ENCODE results near the gene TBC1D9B.

TBC1D9B gene

DNA sequence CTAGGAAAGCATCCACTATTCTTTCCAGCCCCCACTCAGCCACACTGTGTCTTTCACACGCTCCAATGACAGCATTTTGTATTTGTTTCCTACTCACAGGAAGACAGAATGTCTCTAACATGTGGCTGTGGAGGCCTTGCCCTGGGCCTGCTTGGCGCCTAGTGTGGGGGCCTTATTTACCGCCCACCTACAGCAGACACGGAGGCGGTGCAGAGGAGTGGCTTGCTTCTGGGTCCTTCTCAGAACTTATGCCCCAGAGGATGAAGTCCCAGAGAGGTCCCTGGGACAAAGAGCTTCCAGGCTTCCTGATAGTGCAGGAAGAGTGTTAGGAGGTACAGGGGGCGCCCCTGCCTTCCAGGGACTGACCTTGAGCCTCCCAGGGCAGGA is 40.6 kb downstream of the TBC1D9B start:
- H3K4me1 ChIP-seq (ENCODE audit: control insufficient read depth in 1 of 2, insufficient read depth in 1 of 2, low read depth in 1 of 2, low read length in 1 of 2) = no peaks in the 10 kb centered on the region
- H3K9me3 ChIP-seq = no peaks in the 10 kb centered on the region
- no peaks in the 10 kb centered on the region for H3K27me3 ChIP-seq
- no peak overlapping the region for H3K27ac ChIP-seq
- peaks cover 93% of the 10 kb centered on the region for H3K36me3 ChIP-seq
- TF ChIP-seq CTCF (IDR thresholded peaks at IDR 0.05) = no peak
- H3K4me3 ChIP-seq (ENCODE audit: low read depth in 1 of 2, low read length in 1 of 2) = no peak overlapping the region

DNA sequence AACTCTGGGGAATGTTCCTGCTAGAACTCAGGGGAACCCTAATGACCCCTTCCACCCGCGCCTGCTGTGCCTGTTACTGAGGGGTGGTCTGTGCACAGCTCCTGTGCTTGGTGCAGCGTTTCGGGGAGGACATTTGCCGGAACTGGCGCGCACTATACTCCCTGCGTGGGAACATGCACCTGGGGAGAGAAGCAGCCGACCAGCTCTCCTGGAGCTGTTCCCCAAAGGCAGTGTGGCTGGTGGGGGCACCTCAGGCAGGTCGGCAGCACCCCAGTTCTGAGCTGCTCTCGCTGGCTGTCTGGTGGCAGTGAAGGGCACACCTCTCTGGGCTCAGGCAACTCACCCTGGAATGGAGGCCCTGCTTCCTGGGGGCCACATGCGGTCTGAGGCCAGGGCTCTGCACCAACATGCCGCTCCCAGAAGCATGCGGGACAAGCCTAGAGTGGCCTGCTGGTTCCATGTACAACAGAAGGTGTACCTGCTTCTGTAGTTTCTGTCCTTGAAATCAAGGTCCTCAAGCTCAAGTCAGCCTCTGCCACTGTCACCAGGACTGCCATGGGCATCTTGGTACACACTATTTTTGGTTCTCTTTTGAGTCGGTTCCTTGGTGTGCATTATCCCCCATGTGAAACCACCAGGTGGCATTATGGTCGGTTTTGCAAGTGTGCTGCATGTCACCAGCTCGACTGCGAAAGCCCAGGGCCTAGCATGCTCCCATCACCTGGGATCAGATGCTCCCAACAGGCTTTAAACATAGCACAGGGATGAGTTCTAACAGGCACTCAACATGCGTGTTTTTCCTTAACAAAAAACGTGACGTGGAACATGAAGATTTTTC is 41.2 kb downstream of the TBC1D9B start:
- no peak for TF ChIP-seq CTCF (IDR thresholded peaks at IDR 0.05)
- H3K36me3 ChIP-seq = peaks cover 89% of the 10 kb centered on the region
- H3K9me3 ChIP-seq = no peaks in the 10 kb centered on the region
- no peak overlapping the region for H3K4me3 ChIP-seq (ENCODE audit: low read depth in 1 of 2, low read length in 1 of 2)
- H3K27ac ChIP-seq = no peak overlapping the region
- no peaks in the 10 kb centered on the region for H3K27me3 ChIP-seq
- H3K4me1 ChIP-seq (ENCODE audit: control insufficient read depth in 1 of 2, insufficient read depth in 1 of 2, low read depth in 1 of 2, low read length in 1 of 2) = no peaks in the 10 kb centered on the region

- Histone ChIP-seq H3K36me3 (peaks cover 81% of the 10 kb centered on the region), H3K27ac (no peak overlapping the region), H3K4me3 (ENCODE audit: low read depth in 1 of 2, low read length in 1 of 2) (no peak overlapping the region), H3K9me3 (no peaks in the 10 kb centered on the region), H3K4me1 (ENCODE audit: control insufficient read depth in 1 of 2, insufficient read depth in 1 of 2, low read depth in 1 of 2, low read length in 1 of 2) (no peaks in the 10 kb centered on the region), H3K27me3 (no peaks in the 10 kb centered on the region)
- no peak for TF ChIP-seq CTCF (IDR thresholded peaks at IDR 0.05)
Measured at GRCh38 chr5:179865491-179866240, 42.0 kb downstream of the TBC1D9B start.

DNA sequence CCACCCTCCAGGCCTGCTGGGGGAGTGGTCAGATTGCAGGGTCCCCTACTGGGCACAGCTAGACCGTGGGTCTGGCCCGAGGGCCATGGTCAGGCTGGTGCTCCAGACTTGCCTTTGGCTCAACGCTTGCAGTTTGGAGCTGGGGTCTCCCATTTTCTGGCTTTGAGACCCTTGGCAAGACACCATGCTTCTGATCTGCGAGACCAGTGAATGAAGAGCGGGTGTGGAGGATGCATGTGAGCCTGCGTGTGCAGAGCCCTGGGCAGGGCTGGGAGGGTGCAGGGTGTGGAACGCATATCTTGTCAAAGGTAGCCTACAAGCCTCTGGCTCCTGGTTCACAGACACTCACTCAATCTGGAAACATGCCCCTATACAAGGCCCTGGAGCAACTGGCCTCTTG is 43.0 kb downstream of the TBC1D9B start:
- TF ChIP-seq CTCF (IDR thresholded peaks at IDR 0.05) = no peak
- H3K27ac ChIP-seq = no peak overlapping the region
- peaks cover 1% of the 10 kb centered on the region for H3K27me3 ChIP-seq
- H3K4me3 ChIP-seq (ENCODE audit: low read depth in 1 of 2, low read length in 1 of 2) = no peak overlapping the region
- H3K9me3 ChIP-seq = no peaks in the 10 kb centered on the region
- no peaks in the 10 kb centered on the region for H3K4me1 ChIP-seq (ENCODE audit: control insufficient read depth in 1 of 2, insufficient read depth in 1 of 2, low read depth in 1 of 2, low read length in 1 of 2)
- peaks cover 71% of the 10 kb centered on the region for H3K36me3 ChIP-seq

GRCh38 chr5:179863449-179864085 is 44.1 kb downstream of the TBC1D9B start:
- peaks cover 4% of the 10 kb centered on the region for H3K27me3 ChIP-seq
- peaks cover 5 to 7% of the 10 kb centered on the region in 2 experiments for H3K4me1 ChIP-seq (ENCODE audit: control insufficient read depth in 1 of 2, insufficient read depth in 1 of 2, low read depth in 1 of 2, low read length in 1 of 2)
- H3K9me3 ChIP-seq = no peaks in the 10 kb centered on the region
- H3K4me3 ChIP-seq (ENCODE audit: low read depth in 1 of 2, low read length in 1 of 2) = no peak overlapping the region
- H3K27ac ChIP-seq = no peak overlapping the region
- TF ChIP-seq CTCF (IDR thresholded peaks at IDR 0.05) = no peak
- H3K36me3 ChIP-seq = peaks cover 60% of the 10 kb centered on the region

Data from neutrophil (primary cell).